Smooth muscle cell (in vitro differentiated cells): Measurements from ENCODE around the gene JPT2. TPM values are rescaled to one million over a fixed set of nuclear protein-coding genes. Genes with fewer than 3 reads are reported as not detected.

Experiments used
- DNase-seq: peaks from one replicate; lab custom pipeline; 2025; ENCODE audit not compliant: unreplicated experiment; lab: John Stamatoyannopoulos, UW
- H2AFZ ChIP-seq: fragments of 200-600 bp; sonication (generic); 2 replicates; pipeline ENCODE4 v1.6.0; 2016; ENCODE audit warnings: antibody characterized with exemption, low read depth, mild to moderate bottlenecking
- H3F3A ChIP-seq: fragments of 200-600 bp; sonication (generic); 2 replicates; pipeline ENCODE4 v1.6.0; 2017; ENCODE audit warnings: antibody characterized with exemption, low read depth
- H3K27ac ChIP-seq: fragments of 200-600 bp; sonication (generic); 2 replicates; pipeline ENCODE4 v1.5.1; 2016; ENCODE audit warnings: low read depth, mild to moderate bottlenecking
- H3K27me3 ChIP-seq: fragments of 200-600 bp; sonication (generic); 2 replicates; pipeline ENCODE4 v1.6.1; 2016; ENCODE audit warnings: low read depth, mild to moderate bottlenecking
- H3K36me3 ChIP-seq: fragments of 200-600 bp; sonication (generic); 2 replicates; pipeline ENCODE4 v1.5.1; 2016; ENCODE audit warnings: low read depth
- H3K4me1 ChIP-seq: fragments of 200-600 bp; sonication (generic); 2 replicates; pipeline ENCODE4 v1.5.1; 2016; ENCODE audit warnings: low read depth
- H3K4me2 ChIP-seq: fragments of 200-600 bp; sonication (generic); 2 replicates; pipeline ENCODE4 v1.6.0; 2016; ENCODE audit warnings: mild to moderate bottlenecking
- H3K4me3 ChIP-seq: fragments of 200-600 bp; sonication (generic); 2 replicates; pipeline ENCODE4 v1.5.1; 2016; ENCODE audit warnings: mild to moderate bottlenecking
- H3K79me2 ChIP-seq: fragments of 200-600 bp; sonication (generic); 2 replicates; pipeline ENCODE4 v1.6.0; 2016; ENCODE audit warnings: low read depth, mild to moderate bottlenecking
- H3K9ac ChIP-seq: fragments of 200-600 bp; sonication (generic); 2 replicates; pipeline ENCODE4 v1.6.0; 2016; ENCODE audit warnings: low read depth
- H3K9me3 ChIP-seq: fragments of 200-600 bp; sonication (generic); replicated peaks from 2 replicates; pipeline ENCODE4 v1.5.1; 2016; ENCODE audit warnings: low read depth
- H4K20me1 ChIP-seq: fragments of 200-600 bp; sonication (generic); 2 replicates; pipeline ENCODE4 v1.6.0; 2016; ENCODE audit warnings: low read depth
- CTCF ChIP-seq: fragments of 200-600 bp; sonication (generic); IDR thresholded peaks from 2 replicates; pipeline ENCODE4 v1.5.1; 2017; ENCODE audit warnings: borderline replicate concordance, mild to moderate bottlenecking, antibody characterized with exemption; ENCODE audit not compliant: insufficient read depth, poor library complexity, severe bottlenecking
- WGBS: methylation state at CpG from one replicate; pipeline ENCODE4 v1.1.7; 2016; ENCODE audit warnings: low lambda C conversion rate; 5-methylcytosine and 5-hydroxymethylcytosine counted together
- microRNA-seq: library from miRNA; unstranded; fragments of <30 nt; microRNA quantifications from one replicate; pipeline ENCODE4, GENCODE V29; 2016; ENCODE audit warnings: borderline number of aligned reads
- polyA plus RNA-seq: library from polyadenylated mRNA; unstranded; fragments of >200 nt; fragmentation: Nextera tagmentation; extraction: Ambion mirVana; gene quantifications from 2 replicates; pipeline ENCODE4 v1.2.1, GENCODE V29; 2016
- small RNA-seq: library from RNA; depleted of rRNA; stranded (forward); fragments of <200 nt; gene quantifications from one replicate; pipeline ENCODE3, GENCODE V24; 2014
- total RNA-seq: library from RNA; depleted of rRNA; stranded (reverse); fragments of >200 nt; gene quantifications from 2 replicates; pipeline ENCODE4 v1.2.3, GENCODE V29; 2014

Gene JPT2
- total and polyA plus RNA-seq, 2 experiments from 2014 or later, result 7.2 to 28.6 TPM

- 92% methylated on average over 11 of the region's 11 CpGs for WGBS
- no peaks in the 10 kb centered on the region for H3K36me3 ChIP-seq
- peaks cover 6% of the 10 kb centered on the region for H4K20me1 ChIP-seq
Observed at GRCh38 chr16:1747934-1748333, 69.9 kb downstream of the JPT2 start.

GRCh38 chr16:1749152-1750117 lies 71.4 kb downstream of the JPT2 start:
- Histone ChIP-seq H3K4me2 (no peak overlapping the region), H4K20me1 (peaks cover 6% of the 10 kb centered on the region), H3K27me3 (no peaks in the 10 kb centered on the region), H3K36me3 (no peaks in the 10 kb centered on the region), H3K27ac (no peak overlapping the region), H3F3A (peaks cover 9% of the 10 kb centered on the region), H2AFZ (no peak overlapping the region), H3K4me1 (no peaks in the 10 kb centered on the region), H3K4me3 (no peak overlapping the region), H3K9me3 (no peaks in the 10 kb centered on the region), H3K79me2 (no peaks in the 10 kb centered on the region), H3K9ac (no peak overlapping the region)
- 97% methylated on average over 29 of the region's 29 CpGs for WGBS
- TF ChIP-seq CTCF, result no peak
- DNase-seq, result no peak

More at GRCh38 chr16:1747934-1748333, 69.9 kb downstream of the JPT2 start:
- no peak for TF ChIP-seq CTCF
- Histone ChIP-seq H3K9me3 (no peaks in the 10 kb centered on the region), H2AFZ (no peak overlapping the region), H3K4me2 (no peak overlapping the region), H3K79me2 (no peaks in the 10 kb centered on the region), H3K9ac (no peak overlapping the region), H3F3A (peaks cover 6% of the 10 kb centered on the region), H3K27ac (no peak overlapping the region), H3K4me1 (no peaks in the 10 kb centered on the region), H3K27me3 (no peaks in the 10 kb centered on the region), H3K4me3 (no peak overlapping the region)
- no peak for DNase-seq

Small RNA genes lying within 50 kb of the gene (microRNA-seq; reads per million reads assigned to microRNA genes)
- gene MIR3177, result 19.9 reads per million, percentile 27 among the genes with 10 or more reads in this experiment

Small RNA genes lying within 50 kb of the gene (small RNA-seq; reads per million reads assigned to genes)
- 0.50 reads per million, percentile 17 among the genes with 10 or more reads in this experiment for gene MIR3177

Other genes with a start within 250 kb of the JPT2 start
- gene PERCC1, start 247.2 kb upstream of the JPT2 start, total RNA-seq, result not detected in 2 replicates
- not detected in 2 replicates for gene PERCC1, start 247.2 kb upstream of the JPT2 start, polyA plus RNA-seq
- gene CCDC154, start 233.7 kb upstream of the JPT2 start, total RNA-seq, result not detected in 2 replicates
- gene CCDC154, start 233.7 kb upstream of the JPT2 start, polyA plus RNA-seq, result 0.24 and 1.0 TPM in 2 replicates
- gene CLCN7, start 203.3 kb upstream of the JPT2 start, total RNA-seq, result 15.6 and 25.9 TPM in 2 replicates
- 45.2 and 59.9 TPM in 2 replicates for gene CLCN7, start 203.3 kb upstream of the JPT2 start, polyA plus RNA-seq
- gene PTX4, start 189.3 kb upstream of the JPT2 start, total RNA-seq, result not detected in 2 replicates
- gene PTX4, start 189.3 kb upstream of the JPT2 start, polyA plus RNA-seq, result not detected in 2 replicates
- gene TELO2, start 184.9 kb upstream of the JPT2 start, total RNA-seq, result 4.8 and 6.5 TPM in 2 replicates
- gene TELO2, start 184.9 kb upstream of the JPT2 start, polyA plus RNA-seq, result 22.9 and 25.1 TPM in 2 replicates
- 0.31 and 0.90 TPM in 2 replicates for gene TMEM204, start 144.6 kb upstream of the JPT2 start, total RNA-seq
- 3.0 and 4.2 TPM in 2 replicates for gene TMEM204, start 144.6 kb upstream of the JPT2 start, polyA plus RNA-seq
- gene IFT140, start 66.2 kb upstream of the JPT2 start, total RNA-seq, result 24.8 and 30.0 TPM in 2 replicates
- 17.2 and 24.1 TPM in 2 replicates for gene IFT140, start 66.2 kb upstream of the JPT2 start, polyA plus RNA-seq
- gene CRAMP1, start 65.9 kb upstream of the JPT2 start, total RNA-seq, result 7.3 and 16.5 TPM in 2 replicates
- gene CRAMP1, start 65.9 kb upstream of the JPT2 start, polyA plus RNA-seq, result 6.3 and 7.9 TPM in 2 replicates
- 36.2 and 43.6 TPM in 2 replicates for gene MAPK8IP3, start 27.9 kb downstream of the JPT2 start, total RNA-seq
- 47.8 and 69.2 TPM in 2 replicates for gene MAPK8IP3, start 27.9 kb downstream of the JPT2 start, polyA plus RNA-seq
- gene NME3, start 93.3 kb downstream of the JPT2 start, total RNA-seq, result 38.0 and 56.7 TPM in 2 replicates
- 85.4 and 94.3 TPM in 2 replicates for gene NME3, start 93.3 kb downstream of the JPT2 start, polyA plus RNA-seq
- 3.6 and 4.4 TPM in 2 replicates for gene EME2, start 94.5 kb downstream of the JPT2 start, total RNA-seq
- 3.8 and 7.6 TPM in 2 replicates for gene EME2, start 94.5 kb downstream of the JPT2 start, polyA plus RNA-seq
- 56.7 and 62.9 TPM in 2 replicates for gene MRPS34, start 94.9 kb downstream of the JPT2 start, total RNA-seq
- gene MRPS34, start 94.9 kb downstream of the JPT2 start, polyA plus RNA-seq, result 111 and 122 TPM in 2 replicates
- gene SPSB3, start 104.3 kb downstream of the JPT2 start, total RNA-seq, result 23.0 and 25.1 TPM in 2 replicates
- gene SPSB3, start 104.3 kb downstream of the JPT2 start, polyA plus RNA-seq, result 49.8 and 60.3 TPM in 2 replicates
- 32.9 and 48.0 TPM in 2 replicates for gene NUBP2, start 104.7 kb downstream of the JPT2 start, total RNA-seq
- 80.8 and 86.7 TPM in 2 replicates for gene NUBP2, start 104.7 kb downstream of the JPT2 start, polyA plus RNA-seq
- 0.58 TPM in 1 of 2 replicates, not detected in the other for gene IGFALS, start 115.4 kb downstream of the JPT2 start, total RNA-seq
- 0.45 TPM in 1 of 2 replicates, not detected in the other for gene IGFALS, start 115.4 kb downstream of the JPT2 start, polyA plus RNA-seq
- 20.7 and 20.9 TPM in 2 replicates for gene HAGH, start 148.5 kb downstream of the JPT2 start, total RNA-seq
- 42.6 and 43.0 TPM in 2 replicates for gene HAGH, start 148.5 kb downstream of the JPT2 start, polyA plus RNA-seq
- gene FAHD1, start 148.9 kb downstream of the JPT2 start, total RNA-seq, result 25.0 and 32.4 TPM in 2 replicates
- gene FAHD1, start 148.9 kb downstream of the JPT2 start, polyA plus RNA-seq, result 32.4 and 32.8 TPM in 2 replicates
- 0.18 and 0.22 TPM in 2 replicates for gene MEIOB, start 193.9 kb downstream of the JPT2 start, total RNA-seq
- gene MEIOB, start 193.9 kb downstream of the JPT2 start, polyA plus RNA-seq, result 1.7 TPM in 1 of 2 replicates, not detected in the other
- gene HS3ST6, start 240.1 kb downstream of the JPT2 start, total RNA-seq, result not detected in 2 replicates
- gene HS3ST6, start 240.1 kb downstream of the JPT2 start, polyA plus RNA-seq, result not detected in 2 replicates